Mammary epithelial cell (primary cell): ENCODE data around the gene STX12.

Source experiments
- EZH2 ChIP-seq: IDR thresholded peaks from 2 replicates; pipeline ENCODE4 v1.6.1; 2012; ENCODE audit warnings: low read length, inconsistent platforms, borderline replicate concordance
- TF ChIP-seq, protein P1 (sequence below), 2 donors: IDR thresholded peaks in 1 of 2; conservative IDR thresholded peaks in 1 of 2; 2 replicates each; pipeline ENCODE4 v1.5.1; 2011 to 2012; ENCODE audit warnings: inconsistent platforms in 2 of 2, low read length in 2 of 2, mild to moderate bottlenecking in 2 of 2, control low read depth in 1 of 2, low read depth in 1 of 2; ENCODE audit not compliant: insufficient read depth in 1 of 2; ENCODE audit errors: extremely low read depth in 1 of 2

DNA sequence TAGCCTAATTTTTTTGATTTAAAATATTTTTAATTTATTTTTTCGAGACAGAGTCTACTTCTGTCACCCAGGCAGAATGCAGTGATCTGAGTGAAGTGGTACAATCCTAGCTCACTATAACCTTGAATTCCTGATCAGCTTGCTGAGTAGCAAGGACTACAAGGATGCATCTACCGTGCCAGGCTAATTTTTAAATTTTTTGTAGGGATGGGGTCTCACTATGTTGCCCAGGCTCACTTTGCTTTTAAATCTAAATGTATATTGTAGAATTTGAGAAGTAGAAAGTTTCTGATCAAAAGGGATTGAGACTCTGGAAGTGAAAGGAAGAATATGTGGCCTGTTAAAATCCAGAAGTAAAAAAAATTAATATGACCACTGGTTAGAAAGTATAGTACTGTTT lies 1.6 kb downstream of the STX12 start:
- TF ChIP-seq, protein P1, sequence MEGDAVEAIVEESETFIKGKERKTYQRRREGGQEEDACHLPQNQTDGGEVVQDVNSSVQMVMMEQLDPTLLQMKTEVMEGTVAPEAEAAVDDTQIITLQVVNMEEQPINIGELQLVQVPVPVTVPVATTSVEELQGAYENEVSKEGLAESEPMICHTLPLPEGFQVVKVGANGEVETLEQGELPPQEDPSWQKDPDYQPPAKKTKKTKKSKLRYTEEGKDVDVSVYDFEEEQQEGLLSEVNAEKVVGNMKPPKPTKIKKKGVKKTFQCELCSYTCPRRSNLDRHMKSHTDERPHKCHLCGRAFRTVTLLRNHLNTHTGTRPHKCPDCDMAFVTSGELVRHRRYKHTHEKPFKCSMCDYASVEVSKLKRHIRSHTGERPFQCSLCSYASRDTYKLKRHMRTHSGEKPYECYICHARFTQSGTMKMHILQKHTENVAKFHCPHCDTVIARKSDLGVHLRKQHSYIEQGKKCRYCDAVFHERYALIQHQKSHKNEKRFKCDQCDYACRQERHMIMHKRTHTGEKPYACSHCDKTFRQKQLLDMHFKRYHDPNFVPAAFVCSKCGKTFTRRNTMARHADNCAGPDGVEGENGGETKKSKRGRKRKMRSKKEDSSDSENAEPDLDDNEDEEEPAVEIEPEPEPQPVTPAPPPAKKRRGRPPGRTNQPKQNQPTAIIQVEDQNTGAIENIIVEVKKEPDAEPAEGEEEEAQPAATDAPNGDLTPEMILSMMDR (conservative IDR thresholded peaks at IDR 0.05 in 1 of 2, IDR thresholded peaks at IDR 0.05 in 1 of 2; ENCODE audit: extremely low read depth in 1 of 2, insufficient read depth in 1 of 2, low read depth in 1 of 2, low read length in 2 of 2) = no peak
- no peak for TF ChIP-seq EZH2
